GM21717 (cell line): ENCODE measurements around the gene R3HDM2.

Experiments
- ATAC-seq: cut with Tn5 transposase; IDR thresholded peaks from one replicate; pipeline ENCODE4 v1.9.1; 2021; ENCODE audit warnings: mild to moderate bottlenecking, moderate library complexity; ENCODE audit not compliant: unreplicated experiment

The R3HDM2 gene

DNA sequence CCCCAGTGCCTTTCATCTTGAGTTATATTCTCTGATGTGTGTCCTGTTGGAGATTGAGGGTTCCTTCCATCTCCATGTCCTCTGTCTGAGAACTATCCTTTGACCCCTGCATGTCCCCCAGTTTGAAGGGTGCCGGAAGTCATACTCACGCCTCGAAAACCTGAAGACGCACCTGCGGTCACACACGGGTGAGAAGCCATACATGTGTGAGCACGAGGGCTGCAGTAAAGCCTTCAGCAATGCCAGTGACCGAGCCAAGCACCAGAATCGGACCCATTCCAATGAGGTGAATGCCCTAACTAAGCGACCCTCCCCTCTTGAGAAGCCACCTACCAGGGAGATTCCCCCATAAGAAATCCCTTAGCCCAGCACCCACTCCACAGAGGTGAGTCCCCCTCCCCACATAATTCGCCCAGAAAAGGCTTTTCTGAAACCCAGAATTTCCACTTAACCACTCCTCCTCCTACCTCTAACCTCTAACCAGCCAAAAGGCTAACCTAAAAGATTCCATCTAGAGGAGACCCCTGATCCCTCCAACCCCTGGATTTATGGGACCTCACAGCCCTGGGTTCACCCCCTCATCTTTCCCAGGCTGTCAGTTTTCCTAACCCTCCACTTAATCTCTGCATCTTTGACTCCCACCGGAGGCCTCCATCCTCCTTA, 36.5 kb upstream of the R3HDM2 start:
- no peak for ATAC-seq

DNA sequence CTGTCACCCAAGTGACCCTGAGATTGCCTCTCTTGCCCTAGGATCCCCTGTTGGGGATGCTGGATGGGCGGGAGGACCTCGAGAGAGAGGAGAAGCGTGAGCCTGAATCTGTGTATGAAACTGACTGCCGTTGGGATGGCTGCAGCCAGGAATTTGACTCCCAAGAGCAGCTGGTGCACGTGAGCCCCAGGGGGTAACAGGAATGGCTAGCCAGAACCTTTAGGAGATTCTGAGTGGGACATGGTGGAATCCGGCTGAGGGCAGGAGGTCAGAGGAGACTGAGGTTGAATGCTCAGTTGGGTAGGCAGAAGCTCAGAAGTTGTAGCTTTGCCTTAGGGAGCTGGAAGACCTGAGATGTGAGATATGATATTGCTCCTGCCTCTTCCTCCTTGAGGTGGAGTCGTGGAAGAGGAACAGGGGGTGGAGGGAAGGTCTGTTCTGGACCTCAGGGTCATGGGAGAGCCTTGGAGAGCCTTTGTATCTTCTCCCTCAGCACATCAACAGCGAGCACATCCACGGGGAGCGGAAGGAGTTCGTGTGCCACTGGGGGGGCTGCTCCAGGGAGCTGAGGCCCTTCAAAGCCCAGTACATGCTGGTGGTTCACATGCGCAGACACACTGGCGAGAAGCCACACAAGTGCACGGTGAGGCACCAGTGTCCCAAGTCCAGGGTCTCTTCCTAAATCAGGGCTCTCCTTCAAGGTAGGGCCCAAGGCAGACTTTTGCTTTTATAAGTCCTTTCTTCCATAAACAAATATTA, 35.1 kb upstream of the R3HDM2 start:
- no peak for ATAC-seq

DNA sequence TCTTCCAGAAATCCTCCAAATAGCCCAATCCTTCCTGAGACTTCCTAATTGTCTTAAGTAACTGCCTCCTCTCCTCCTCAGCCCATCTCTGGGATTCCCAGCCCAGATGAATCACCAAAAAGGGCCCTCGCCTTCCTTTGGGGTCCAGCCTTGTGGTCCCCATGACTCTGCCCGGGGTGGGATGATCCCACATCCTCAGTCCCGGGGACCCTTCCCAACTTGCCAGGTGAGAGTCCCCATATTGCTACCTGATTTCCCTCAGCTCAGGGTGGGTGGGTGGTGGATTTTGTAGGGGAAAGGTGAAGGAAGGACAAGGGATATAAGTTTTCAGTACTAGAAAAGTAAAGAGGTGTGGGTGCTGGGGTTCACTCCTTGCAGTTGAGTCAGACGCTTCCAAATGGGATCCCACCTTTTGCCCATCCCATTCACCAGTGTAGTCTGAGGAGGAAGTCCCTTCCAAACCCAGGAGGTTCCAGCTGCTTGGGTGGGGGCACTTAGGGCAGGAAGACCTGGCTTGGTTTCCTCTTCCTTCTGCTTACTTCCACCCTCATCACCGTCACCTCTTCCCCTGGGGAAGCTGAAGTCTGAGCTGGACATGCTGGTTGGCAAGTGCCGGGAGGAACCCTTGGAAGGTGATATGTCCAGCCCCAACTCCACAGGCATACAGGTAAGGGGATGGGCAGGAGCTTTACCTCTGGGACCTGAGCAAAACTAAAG, 34.3 kb upstream of the R3HDM2 start:
- ATAC-seq = no peak

DNA sequence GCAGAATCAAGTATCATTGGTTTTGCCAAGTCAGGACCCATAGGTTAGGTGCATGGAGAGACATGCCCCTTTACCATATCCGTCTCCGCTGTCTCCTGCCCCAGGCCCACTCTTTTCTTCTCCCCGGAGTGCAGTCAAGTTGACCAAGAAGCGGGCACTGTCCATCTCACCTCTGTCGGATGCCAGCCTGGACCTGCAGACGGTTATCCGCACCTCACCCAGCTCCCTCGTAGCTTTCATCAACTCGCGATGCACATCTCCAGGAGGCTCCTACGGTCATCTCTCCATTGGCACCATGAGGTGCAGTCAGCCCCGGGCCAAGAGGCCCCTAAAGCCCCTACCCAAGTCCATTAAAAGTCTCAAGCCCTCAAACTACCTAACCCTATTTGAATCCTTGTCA, 33.7 kb upstream of the R3HDM2 start:
- ATAC-seq = no peak

DNA sequence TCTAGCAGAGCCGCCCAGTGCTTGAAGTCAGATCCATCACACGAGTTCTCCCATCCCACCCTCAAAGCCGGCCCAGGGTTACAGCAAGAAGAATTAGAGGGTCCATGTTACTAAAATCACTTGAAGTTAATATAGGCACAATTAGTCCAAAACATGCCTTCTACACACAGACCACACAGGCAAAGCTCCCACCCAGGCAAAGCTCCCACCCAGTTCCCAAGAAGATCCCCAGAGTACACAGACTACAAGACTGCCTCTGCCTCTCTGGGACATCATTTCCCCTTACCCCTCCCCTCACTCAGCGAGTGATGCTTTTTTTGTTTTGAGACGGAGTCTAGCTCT, 32.0 kb upstream of the R3HDM2 start:
- ATAC-seq = no peak

DNA sequence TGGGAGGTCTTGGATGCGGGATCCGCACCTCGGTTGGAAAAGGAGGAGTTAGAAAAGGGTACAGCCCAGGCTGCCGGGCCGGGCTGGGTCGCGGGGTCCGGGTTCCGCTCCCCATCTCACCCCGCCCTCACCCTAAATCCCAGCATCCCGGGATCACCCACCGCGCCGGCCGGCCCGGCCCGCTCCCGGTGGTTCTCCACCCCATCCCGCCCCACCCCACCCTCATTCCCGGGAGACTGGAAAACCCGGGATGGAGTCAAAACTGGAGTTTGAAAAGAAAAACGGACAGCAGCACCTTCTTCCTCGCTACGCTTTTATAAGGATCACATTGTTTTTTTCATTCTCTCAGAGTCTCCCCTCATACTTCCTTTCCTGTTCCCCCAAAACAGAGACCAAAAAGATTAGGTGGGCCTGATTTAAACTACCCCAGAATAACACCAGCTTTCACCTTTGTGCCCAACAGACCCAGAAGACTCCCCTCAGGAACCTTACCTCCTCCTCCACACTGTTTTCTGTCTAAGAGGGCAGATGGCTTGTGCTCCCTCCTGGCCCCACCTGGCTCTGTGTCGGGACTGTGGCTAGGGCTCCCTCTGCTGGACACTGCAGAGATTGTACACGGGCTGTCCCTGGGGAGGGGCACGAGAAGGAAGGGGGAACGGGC, 31.5 kb upstream of the R3HDM2 start:
- peak; percentile 68 for ATAC-seq

DNA sequence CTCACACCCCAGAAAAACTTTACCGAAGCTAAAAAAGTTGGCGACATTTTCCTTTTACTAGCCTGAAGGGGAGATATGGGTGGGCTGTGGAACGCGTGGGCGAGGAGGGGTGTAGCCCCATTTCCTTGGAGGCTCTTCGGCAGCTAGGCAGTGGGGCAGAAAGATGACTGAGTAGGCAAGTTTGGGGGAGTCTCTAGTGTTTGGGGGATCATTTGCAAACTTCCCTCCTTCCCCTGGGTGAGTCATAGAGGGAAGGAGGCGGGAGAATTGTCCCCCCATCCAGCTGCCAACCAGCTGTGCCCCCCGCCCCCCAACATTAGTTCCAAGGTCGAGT, 31.0 kb upstream of the R3HDM2 start:
- no peak for ATAC-seq

DNA sequence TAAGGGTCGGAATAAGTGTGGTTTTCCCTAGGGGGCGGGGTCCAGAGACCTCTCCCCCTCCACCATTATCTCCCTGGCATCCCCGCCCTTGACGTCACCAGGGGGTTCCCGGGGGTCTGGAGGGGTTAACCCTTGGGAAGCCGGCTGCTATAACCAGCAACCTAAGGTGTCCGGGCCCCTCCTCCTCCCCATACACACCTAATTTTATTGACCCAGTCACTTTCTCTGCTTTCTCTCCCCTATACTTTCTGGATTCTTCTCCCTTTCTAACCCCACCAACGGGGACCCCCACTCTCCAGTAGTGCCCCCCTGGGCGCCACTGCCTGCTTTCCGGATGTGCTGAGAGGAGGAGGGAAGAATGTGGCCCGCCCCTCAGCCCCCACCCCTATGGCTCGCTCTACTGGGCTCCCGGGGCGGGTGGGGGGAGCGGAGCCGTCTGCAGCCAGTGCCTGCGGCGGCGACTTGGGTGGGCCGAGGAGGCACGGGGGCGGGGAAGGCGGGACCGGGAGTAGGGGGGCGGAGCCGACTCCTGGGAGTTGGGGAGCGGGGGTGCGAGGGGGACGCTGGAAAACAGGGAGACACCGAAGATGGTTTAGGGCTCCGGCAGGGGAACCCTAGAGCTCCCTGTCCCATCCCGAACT, 30.6 kb upstream of the R3HDM2 start:
- no peak for ATAC-seq

DNA sequence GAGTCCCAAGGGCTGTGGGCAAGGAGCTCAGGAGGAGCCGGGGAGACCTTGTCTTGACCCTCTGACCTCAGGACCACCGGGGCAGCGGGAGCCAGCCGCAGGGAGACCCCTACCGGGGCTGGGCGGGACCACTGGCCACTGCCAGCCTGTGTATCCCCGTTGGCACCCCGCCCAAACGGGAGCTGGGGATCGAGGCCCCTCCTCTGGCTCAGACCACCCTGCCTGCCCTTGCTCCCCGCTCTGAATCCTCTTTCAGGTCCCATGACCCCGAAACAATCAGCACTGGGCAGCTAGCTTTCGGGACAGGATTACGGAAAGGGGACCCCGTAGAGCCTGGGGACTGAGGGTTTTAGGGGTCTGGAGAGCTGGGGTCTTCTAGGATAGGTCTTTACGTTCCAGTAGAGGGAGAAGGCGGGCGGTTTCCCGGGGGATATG, 30.0 kb upstream of the R3HDM2 start:
- no peak for ATAC-seq

DNA sequence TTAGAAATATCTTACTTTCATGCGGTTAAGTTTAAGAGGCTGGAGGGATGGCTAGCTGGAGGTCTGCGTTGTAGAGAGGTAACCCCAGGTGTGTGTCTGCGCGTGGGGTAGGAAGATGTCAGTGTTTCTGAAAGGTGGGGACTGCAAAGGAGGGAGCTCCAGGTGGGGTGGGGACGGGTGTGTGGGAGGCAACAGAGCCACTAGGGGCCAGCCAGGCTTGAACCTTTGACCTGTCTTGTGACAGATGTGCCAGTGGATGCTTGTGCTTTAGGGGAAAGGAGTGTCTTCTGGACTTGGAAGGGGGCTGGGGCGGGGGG, 29.6 kb upstream of the R3HDM2 start:
- no peak for ATAC-seq

DNA sequence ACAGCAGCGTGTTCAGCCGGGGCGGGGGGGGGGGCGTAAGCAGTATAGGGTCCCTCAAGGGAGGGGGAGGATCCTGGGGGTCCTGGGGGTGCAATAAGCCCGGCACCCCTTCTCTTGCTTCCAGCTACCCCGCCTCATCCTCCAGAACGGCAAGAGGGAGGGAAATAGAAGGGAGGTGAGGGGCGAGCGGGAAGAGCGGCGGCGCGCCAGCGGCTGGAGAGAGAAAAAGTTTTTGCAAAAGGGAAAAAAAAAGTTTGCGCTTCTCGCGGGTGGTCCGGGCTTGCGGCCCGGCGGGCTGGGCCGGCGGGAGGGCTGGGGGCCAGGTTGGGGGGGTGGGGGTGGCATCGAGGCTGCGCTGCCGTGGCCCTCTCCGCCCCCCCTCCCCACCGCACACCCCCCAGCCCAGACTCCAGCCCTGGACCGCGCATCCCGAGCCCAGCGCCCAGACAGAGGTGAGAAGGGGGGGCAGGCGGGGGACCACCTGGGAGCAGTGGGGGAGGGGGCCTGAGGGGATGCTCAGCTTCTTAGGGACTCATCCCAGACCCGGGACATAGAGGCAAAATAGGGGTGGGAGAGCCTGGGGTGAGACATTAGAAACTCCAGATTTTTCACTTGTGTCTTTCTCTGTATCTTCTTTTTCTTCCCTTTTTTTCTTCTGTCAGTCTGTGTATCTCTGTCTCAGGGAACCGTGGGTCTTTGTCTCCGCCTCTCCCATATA, 29.1 kb upstream of the R3HDM2 start, which contains the start of gene GLI1:
GLI1 (plus strand) TSS at position 36 of the 718 bp plus-strand sequence. CDS start 3,907 bp downstream, outside the sequence.
- no peak for ATAC-seq

DNA sequence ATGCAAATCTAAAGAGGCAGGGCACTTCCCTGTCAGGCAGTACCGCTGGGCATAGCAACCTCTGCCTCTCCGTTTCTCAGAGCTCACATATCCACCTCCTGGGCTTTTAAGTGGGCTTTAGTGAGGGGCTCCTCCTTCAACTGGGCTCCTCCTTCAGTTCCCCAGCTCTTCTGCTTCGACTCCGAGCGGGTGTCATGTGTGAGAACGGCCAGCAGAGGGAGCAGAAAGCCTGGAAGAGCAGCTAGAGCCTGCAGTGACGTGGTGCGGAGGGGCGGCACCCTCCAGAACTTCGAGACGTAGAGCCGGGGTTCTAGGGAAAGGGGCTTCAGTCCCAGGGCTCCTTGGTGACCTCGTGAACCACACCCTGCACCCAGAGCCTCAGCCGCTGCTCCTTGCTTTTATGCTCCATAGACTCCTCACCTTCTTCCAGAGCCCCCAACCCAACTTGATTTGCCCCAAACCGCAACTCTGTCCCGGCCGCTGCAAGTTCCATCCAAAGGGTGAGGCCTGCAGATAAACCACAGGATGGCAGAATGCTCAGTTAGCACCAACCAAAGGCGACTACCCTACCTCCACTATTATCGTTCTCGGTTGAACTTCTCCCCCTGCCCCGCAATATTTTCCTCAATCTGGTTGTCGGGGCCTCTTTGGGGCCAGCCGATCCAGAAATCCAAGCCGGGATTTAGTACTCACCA, 28.4 kb upstream of the R3HDM2 start:
- ATAC-seq = peak; percentile 57

DNA sequence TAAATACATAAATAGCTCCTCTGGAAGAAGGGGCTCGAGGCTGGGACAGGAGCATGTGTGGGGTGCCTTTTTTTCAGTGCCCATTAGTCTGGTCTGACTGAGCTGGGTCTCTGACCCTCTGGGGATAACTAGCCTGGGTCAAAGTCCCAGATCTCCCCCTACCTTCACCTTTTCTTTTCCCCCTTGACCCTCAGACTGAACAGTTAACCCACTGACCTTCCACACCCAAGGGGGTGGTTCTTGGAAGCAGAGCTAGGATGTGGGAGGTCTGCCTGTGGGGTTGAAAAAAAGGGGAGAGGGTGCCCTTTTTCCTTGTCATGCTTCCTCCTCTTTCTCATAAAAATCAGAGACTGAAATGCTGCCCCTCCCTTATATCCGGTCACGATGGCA, 27.8 kb upstream of the R3HDM2 start:
- ATAC-seq = no peak

DNA sequence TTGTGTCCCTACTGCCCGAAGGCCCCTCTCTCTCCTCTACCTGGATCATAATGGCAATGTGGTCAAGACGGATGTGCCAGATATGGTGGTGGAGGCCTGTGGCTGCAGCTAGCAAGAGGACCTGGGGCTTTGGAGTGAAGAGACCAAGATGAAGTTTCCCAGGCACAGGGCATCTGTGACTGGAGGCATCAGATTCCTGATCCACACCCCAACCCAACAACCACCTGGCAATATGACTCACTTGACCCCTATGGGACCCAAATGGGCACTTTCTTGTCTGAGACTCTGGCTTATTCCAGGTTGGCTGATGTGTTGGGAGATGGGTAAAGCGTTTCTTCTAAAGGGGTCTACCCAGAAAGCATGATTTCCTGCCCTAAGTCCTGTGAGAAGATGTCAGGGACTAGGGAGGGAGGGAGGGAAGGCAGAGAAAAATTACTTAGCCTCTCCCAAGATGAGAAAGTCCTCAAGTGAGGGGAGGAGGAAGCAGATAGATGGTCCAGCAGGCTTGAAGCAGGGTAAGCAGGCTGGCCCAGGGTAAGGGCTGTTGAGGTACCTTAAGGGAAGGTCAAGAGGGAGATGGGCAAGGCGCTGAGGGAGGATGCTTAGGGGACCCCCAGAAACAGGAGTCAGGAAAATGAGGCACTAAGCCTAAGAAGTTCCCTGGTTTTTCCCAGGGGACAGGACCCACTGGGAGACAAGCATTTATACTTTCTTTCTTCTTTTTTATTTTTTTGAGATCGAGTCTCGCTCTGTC, 26.1 kb upstream of the R3HDM2 start:
- no peak for ATAC-seq

DNA sequence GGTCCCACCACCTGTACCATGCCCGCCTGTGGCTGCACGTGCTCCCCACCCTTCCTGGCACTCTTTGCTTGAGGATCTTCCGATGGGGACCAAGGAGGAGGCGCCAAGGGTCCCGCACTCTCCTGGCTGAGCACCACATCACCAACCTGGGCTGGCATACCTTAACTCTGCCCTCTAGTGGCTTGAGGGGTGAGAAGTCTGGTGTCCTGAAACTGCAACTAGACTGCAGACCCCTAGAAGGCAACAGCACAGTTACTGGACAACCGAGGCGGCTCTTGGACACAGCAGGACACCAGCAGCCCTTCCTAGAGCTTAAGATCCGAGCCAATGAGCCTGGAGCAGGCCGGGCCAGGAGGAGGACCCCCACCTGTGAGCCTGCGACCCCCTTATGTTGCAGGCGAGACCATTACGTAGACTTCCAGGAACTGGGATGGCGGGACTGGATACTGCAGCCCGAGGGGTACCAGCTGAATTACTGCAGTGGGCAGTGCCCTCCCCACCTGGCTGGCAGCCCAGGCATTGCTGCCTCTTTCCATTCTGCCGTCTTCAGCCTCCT, 25.4 kb upstream of the R3HDM2 start:
- ATAC-seq = no peak

DNA sequence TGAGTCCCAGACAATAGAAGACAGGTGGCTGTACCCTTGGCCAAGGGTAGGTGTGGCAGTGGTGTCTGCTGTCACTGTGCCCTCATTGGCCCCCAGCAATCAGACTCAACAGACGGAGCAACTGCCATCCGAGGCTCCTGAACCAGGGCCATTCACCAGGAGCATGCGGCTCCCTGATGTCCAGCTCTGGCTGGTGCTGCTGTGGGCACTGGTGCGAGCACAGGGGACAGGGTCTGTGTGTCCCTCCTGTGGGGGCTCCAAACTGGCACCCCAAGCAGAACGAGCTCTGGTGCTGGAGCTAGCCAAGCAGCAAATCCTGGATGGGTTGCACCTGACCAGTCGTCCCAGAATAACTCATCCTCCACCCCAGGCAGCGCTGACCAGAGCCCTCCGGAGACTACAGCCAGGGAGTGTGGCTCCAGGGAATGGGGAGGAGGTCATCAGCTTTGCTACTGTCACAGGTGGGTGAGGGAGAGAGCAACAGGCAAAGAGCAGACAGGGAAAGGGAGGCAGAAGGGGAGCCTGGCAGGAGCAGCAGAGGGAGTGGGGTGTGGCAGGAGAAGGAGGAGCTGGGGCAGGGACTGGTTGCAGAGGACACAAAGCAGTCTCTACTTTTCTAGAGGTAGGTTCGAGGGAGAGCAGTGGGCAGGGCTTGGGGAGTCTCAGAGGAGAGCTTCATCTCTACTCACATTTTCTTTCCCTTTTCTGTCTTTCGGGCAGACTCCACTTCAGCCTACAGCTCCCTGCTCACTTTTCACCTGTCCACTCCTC, 24.7 kb upstream of the R3HDM2 start:
- no peak for ATAC-seq

DNA sequence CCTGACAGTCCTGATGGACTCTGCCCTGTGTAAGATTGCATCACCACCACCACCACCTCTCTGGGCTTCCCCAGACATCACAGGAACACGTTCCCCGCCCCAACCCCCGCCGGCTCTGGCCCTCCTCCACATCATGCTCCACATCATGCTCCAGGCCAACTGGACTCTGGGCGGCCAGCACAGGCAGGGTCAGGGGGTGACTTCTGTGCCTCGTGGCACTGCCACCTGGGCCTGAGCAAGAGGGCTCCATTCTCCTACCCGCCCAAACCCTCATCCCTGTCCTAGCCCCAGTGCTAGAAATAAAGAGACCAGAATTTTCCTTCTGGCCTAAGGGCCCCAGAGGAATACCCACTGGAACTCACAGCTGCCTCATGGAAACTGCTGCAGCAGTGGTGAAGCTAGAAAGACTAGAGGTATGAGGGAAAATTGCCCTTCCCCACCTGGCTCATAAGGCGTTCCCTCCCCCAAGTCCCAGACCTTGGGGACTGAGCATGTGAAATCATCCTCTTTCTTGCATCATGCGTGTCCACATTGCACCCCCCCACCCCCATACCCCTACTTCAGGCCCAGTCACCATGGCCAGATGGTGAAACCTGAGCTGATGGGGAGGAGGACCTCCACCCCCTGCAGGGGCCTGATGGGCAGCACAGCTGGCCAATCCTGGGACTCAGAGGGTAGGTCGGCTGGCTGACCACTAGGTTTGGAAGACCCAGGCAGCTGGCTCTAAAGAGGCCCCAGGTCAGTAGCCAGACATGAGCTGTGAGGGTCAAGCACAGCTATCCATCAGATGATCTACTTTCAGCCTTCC, 23.9 kb upstream of the R3HDM2 start, which contains the start of gene INHBE:
INHBE (plus strand) TSS at position 742 of the 808 bp plus-strand sequence. CDS start 230 bp downstream, outside the sequence.
- ATAC-seq = no peak
